ENCODE results near the gene MED12L.

The MED12L gene

DNA sequence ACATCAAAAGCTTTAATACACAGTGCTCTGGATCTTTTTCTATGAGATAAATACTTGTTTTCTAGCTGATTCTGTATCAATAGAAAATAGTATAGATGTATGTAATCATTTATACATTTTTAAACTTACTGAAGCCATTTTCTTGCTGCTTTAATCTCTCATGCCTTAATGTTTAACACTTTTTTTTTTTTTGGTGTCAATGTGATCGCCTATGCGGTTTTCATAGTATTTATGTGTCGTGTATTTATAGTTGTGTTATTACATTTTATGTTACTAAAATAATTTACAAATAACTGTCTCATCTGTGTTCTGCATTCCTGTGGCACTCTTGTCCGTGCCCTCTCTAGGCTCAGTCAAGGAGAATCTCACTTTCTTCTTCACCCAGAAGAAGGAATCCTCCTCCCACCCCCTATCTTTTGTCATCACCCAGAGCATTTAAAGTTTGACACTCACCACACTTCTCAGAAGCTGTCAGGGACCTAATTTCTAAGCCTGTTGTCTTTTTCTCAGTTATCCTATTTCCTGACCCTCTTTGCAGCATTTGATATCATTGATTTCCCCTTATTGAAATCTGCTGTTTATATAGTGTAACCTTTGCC, 138.9 kb downstream of the MED12L start:
- TF ChIP-seq, protein P1, sequence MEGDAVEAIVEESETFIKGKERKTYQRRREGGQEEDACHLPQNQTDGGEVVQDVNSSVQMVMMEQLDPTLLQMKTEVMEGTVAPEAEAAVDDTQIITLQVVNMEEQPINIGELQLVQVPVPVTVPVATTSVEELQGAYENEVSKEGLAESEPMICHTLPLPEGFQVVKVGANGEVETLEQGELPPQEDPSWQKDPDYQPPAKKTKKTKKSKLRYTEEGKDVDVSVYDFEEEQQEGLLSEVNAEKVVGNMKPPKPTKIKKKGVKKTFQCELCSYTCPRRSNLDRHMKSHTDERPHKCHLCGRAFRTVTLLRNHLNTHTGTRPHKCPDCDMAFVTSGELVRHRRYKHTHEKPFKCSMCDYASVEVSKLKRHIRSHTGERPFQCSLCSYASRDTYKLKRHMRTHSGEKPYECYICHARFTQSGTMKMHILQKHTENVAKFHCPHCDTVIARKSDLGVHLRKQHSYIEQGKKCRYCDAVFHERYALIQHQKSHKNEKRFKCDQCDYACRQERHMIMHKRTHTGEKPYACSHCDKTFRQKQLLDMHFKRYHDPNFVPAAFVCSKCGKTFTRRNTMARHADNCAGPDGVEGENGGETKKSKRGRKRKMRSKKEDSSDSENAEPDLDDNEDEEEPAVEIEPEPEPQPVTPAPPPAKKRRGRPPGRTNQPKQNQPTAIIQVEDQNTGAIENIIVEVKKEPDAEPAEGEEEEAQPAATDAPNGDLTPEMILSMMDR (IDR thresholded peaks at IDR 0.05), result no peak

DNA sequence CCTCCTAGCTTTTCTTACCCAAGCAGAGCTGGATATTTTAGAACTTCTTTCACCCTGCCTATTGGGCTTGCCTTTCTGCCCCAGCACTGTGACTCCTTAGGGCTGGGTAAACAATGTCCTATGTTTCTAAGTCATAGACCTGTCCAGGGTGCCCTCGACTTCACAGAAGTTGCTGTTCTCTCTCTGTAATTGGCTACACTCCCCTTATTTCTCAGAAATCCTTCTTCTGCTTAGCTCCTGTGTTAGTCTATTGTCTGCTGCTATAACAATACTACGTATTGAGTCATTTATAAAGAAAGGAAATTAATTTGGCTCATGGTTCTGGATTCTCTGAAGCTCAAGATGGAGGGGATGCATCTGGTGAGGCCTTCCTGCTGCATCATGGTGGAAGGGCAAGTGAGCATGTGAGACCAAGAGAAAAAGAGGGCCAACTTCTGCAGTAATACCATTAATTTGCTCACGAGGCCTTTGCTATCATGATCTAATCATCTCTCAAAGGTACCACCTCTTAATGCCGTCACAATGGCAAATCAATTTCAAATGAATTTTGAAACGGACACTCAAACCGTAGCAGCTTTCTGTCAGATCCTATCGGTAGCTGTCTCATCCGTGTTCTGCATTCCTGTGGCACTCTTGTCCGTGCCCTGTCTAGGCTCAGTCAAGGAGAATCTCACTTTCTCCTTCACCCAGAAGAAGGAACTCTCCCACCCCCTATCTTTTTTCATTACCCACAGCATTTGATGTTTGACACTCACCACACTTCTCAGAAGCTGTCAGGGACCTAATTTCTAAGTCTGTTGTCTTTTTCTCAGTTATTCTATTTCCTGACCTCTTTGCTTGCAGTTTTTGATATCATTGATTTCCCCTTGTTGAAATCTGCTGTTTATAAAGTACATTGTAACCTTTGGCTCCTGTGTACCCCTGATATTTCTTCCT, 139.8 kb downstream of the MED12L start:
- TF ChIP-seq, protein P1 (IDR thresholded peaks at IDR 0.05), result no peak

DNA sequence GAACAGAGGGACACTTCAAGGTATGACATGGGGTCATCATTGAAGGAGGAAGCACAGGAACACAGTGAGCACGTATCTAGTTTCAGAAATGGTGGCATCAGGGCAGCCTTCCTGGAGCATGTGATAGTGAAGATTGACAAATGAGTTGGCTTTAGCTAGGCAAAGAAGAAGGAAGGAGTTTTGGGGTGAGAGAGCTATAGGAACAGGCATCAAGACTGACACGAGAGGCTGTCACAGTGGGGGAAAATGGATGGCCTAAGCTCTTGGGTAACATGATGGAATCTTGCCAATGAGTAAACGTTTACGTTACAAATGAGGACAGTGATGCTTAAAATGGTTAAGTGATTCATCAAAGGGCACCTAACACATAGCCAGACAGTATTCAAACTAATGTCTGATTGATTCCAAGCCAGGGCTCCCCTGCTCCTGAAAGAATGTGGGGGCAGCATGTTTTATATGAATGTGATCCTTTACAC, 140.7 kb downstream of the MED12L start:
- TF ChIP-seq, protein P1 (IDR thresholded peaks at IDR 0.05), result no peak

DNA sequence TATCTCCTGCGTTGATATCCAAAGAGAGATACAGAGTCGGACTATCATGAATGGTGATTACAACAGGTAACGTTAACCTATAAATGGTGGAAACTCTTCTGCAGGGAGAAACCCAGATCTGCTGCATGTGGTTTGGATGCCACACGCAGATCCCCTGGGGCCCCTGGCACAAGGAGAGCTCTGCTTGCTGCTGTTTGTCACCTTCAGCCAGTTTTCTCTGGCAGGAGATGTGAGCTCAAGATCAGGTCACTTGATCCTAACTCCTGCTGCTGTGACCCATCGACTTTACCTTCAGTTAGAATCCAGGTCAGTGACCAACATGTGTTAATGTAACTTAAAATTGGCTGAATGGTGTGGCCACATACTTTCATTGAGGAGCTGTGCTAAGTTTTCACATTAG, 141.4 kb downstream of the MED12L start:
- TF ChIP-seq, protein P1 (IDR thresholded peaks at IDR 0.05), result no peak

DNA sequence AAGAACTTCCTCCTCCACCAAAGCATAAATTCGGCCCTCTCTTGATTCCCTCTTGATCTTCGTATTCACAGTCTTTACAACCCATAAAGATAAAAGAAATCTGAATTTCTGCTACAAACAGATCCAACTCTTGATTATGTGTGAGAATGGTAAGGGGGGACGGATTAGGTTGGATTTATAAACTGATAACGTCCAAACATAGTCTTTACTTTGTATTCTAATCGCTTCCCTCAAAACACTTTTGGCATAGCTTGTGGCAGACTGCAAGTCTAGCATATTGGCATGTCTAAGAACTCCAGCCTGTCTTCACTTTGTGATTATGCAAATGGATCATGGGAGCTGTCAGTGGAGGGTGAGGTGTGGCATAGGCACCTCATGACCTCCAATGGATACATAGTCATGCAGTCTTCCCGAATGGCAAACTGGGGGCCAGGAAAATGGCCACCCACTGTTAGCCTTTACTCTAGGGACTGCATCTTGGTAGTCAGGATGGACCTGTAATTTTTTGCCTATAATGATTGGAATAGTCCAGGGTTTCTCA, 141.9 kb downstream of the MED12L start:
- TF ChIP-seq, protein P1 (IDR thresholded peaks at IDR 0.05), result no peak

DNA sequence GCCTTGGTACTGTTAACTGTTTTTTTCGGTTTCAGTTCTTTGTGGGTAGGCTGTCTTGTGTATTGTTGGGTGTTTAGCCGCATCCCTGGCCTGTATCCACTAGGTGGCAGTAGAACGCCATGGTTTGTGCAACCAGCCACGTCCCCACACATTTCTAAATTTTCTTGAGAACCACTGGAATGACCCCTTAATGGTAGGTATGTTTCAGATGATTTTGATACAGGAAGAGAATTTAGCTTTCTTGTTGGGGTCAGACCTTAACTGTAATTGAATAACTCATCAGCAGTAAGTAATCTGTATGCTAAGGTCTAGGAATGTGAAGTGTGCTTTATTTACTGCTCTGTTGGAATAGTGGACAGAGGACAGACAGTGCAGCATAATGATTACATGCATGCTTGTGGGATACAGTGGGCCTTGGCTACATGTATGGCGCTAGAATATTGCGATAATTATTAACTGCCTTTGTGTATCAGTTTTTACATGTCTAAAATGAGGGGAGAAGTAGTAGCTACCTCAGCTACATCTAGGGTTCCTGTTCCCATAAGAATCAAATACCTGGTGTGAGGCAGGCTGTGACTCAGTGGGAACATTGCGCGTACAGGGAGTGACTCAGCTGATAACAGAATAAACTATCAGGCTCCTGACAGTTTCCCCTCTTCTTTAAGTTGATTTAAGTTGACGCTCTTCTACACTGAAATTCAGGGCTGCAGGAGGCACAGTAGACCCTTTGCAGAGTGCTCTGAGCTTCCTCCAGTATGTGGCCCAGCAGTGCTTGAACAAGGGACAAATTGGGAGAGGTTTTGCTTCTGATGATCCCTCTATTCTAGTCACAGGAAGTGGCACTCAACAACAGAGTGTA, 142.6 kb downstream of the MED12L start:
- TF ChIP-seq, protein P1 (IDR thresholded peaks at IDR 0.05), result peak; percentile 89

DNA sequence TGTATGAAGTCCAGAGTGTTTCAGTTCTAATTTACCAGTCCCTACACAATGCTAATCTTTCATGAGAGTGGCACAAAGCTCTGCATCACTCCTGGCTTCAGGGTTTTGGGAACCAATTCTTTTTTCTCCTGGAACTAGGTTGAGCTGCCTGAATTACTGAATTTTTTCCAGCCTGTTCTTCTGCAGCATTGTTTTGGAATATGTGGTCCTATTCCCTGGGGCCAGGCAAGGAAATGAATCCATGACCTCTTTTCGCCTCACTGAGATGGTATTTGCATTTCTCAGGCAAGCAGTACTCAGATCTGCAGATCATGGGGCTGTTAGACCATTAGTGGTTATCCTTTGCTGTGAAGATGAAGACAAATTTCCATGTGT, 143.2 kb downstream of the MED12L start:
- TF ChIP-seq, protein P1 (IDR thresholded peaks at IDR 0.05), result no peak
